Kidney epithelial cell (primary cell): ENCODE results near the gene EVA1C. TPM values are rescaled to one million over a fixed set of nuclear protein-coding genes. Genes with fewer than 3 reads are reported as not detected.

Source experiments
- DNase-seq: peaks from one replicate; pipeline ENCODE4 v3.0.0-alpha.2; 2010; ENCODE audit warnings: low read depth
- H3K27me3 ChIP-seq: 2 replicates; pipeline ENCODE4 v1.6.0; 2011; ENCODE audit warnings: low read length; ENCODE audit not compliant: control insufficient read depth, insufficient read depth
- H3K36me3 ChIP-seq: 2 replicates; pipeline ENCODE4 v1.5.1; 2011; ENCODE audit warnings: low read length; ENCODE audit not compliant: control insufficient read depth, insufficient read depth
- H3K4me3 ChIP-seq: 2 replicates; pipeline ENCODE4 v1.5.1; 2011; ENCODE audit warnings: low read depth, mild to moderate bottlenecking, control low read depth, low read length
- total RNA-seq: library from RNA; depleted of rRNA; stranded (reverse); fragments of >200 nt; gene quantifications from 2 replicates; pipeline ENCODE4 v1.2.3, GENCODE V29; 2015
- TF ChIP-seq, protein P1 (sequence below): IDR thresholded peaks from 2 replicates; pipeline ENCODE4 v1.5.1; 2011; ENCODE audit warnings: mild to moderate bottlenecking, moderate library complexity, low read length, control low read depth, inconsistent platforms; ENCODE audit not compliant: insufficient read depth, poor library complexity, severe bottlenecking

Gene EVA1C
- total RNA-seq, 1 donor from 2014 or later = 0.54 TPM

DNA sequence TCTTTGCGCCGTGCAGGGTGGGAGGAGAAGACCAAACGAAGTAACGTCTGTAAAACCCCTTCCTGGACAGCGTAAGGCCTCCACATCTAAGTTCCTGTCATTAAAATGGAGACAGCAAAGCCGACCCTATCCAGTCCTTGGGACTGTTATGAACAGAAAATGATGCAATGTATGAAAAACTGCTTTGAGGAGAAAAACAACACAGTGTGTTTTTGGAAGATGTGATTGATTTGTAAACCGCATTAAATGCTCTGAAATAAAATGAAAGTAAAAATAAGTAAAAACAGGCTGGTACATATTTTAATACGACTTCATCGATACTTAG lies 18.9 kb upstream of the EVA1C start:
- H3K36me3 ChIP-seq = no peaks in the 10 kb centered on the region
- H3K27me3 ChIP-seq = no peaks in the 10 kb centered on the region
- TF ChIP-seq, protein P1, sequence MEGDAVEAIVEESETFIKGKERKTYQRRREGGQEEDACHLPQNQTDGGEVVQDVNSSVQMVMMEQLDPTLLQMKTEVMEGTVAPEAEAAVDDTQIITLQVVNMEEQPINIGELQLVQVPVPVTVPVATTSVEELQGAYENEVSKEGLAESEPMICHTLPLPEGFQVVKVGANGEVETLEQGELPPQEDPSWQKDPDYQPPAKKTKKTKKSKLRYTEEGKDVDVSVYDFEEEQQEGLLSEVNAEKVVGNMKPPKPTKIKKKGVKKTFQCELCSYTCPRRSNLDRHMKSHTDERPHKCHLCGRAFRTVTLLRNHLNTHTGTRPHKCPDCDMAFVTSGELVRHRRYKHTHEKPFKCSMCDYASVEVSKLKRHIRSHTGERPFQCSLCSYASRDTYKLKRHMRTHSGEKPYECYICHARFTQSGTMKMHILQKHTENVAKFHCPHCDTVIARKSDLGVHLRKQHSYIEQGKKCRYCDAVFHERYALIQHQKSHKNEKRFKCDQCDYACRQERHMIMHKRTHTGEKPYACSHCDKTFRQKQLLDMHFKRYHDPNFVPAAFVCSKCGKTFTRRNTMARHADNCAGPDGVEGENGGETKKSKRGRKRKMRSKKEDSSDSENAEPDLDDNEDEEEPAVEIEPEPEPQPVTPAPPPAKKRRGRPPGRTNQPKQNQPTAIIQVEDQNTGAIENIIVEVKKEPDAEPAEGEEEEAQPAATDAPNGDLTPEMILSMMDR = no peak
- peak overlapping the region; percentile 97 for H3K4me3 ChIP-seq
- DNase-seq = no peak

DNA sequence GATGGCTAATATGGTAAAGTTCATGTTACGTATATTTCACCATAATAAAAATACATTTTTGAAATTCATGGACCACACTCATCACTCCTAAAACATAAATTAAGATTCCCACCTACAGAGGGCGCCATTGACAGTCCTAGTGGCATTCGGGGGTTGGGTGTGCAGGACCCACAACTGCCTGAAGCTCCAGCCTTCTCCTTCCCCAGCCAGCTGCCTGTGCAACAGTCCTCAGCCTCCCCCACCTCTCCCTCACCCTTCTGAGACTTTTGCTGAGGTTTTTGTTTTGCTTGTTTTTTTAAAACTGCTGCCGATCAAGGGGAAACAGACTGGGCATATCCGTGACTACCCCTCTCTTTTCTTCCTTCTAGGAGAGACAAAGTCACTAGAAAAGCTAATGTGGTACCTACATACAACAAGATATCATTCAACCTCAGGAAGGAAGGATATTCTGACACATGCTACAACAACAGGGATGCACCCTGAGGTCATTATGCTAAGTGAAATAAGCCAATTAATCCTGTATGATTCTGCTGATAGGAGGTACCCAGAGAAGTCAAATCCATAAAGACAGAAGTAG lies 9.2 kb upstream of the EVA1C start:
- Histone ChIP-seq H3K4me3 (no peak overlapping the region), H3K27me3 (no peaks in the 10 kb centered on the region), H3K36me3 (no peaks in the 10 kb centered on the region)
- TF ChIP-seq, protein P1 = peak; percentile 61
- no peak for DNase-seq

DNA sequence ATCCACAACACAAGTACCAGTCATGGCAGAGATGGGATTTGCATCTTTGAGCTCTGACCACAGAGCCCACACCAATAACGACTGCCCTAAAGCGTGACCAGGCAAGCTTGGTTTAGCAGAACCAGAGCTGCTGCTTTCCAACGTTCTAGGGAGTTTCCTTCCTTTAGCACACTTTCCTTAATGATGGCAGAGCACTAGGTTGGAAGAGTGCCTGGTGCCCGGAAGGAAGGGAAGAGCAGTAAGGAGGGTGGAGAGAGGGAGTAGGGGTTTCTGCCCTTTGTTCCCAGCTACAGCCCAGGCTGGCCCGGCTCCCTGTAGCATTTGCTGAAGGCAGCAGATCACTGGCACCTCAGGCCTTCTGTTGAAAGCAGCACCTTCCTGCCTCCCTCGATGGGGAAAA lies 6.1 kb upstream of the EVA1C start:
- Histone ChIP-seq H3K36me3 (no peaks in the 10 kb centered on the region), H3K27me3 (no peaks in the 10 kb centered on the region), H3K4me3 (no peak overlapping the region)
- TF ChIP-seq, protein P1 = no peak
- no peak for DNase-seq

DNA sequence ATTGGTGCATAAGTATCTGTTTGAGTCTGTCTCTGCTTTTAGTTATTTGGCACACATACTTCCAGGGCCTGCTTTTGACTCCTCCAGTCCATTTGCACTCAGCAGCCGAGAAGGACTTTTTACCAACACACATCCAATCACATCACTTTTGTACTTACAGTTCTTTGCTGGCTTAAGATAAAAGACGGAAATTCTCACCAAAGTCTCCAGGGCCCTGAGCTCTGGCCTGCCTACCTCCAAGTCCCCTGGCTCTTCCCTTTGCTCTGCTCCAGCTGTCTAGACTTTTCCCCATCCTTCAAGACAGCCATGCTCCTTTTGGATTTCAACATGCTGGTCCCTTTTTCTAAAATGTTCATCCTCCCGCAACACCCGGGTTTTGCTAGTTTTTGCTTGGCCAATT lies 2.2 kb upstream of the EVA1C start:
- TF ChIP-seq, protein P1 = no peak
- no peak for DNase-seq
- Histone ChIP-seq H3K4me3 (no peak overlapping the region), H3K36me3 (no peaks in the 10 kb centered on the region), H3K27me3 (peaks cover 2% of the 10 kb centered on the region)

DNA sequence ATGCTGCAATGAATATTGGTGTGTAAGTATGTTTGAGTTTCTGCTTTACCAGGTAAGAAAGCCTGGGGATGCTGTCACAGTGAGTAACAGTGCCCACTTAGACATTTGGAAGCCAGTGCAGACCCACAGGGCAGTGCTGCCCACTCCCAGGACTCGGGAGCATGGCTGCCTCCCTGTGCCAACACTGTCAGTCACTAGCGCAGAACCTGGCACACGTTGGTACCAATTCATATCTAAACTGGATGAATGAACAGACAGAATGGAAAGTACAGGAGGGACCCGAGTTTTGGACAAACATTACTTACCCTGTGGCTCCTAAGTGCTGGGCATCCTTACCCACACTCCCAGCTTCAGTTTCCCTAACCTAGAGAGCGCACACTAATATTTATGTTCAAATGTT lies 1.6 kb upstream of the EVA1C start:
- Histone ChIP-seq H3K36me3 (no peaks in the 10 kb centered on the region), H3K27me3 (peaks cover 2% of the 10 kb centered on the region), H3K4me3 (no peak overlapping the region)
- TF ChIP-seq, protein P1 = no peak
- no peak for DNase-seq
